Lung (tissue), 12 donors: ENCODE data around the gene NTSR2. TPM values are rescaled to one million over a fixed set of nuclear protein-coding genes. Genes with fewer than 3 reads are reported as not detected.

Experiments used
- ATAC-seq: fragments of 200-7000 bp; cut with Tn5 transposase; one replicate; pipeline ENCODE4 v1.9.1; 2020; ENCODE audit warnings: moderate number of reproducible peaks; ENCODE audit not compliant: insufficient read depth, low FRiP score
- DNase-seq, 3 donors: peaks; one replicate each; pipeline ENCODE4 v3.0.0-alpha.2; 2013 to 2017
- H3K27ac ChIP-seq, 2 donors: one replicate each; pipeline ENCODE4 v1.5.1; 2013; ENCODE audit warnings: mild to moderate bottlenecking in 2 of 2, moderate library complexity in 2 of 2, control low read depth in 1 of 2, inconsistent platforms in 1 of 2, low read depth in 1 of 2, low read length in 1 of 2
- H3K27me3 ChIP-seq, 3 donors: one replicate each; pipeline ENCODE4 v1.5.1; 2013; ENCODE audit warnings: low read length in 2 of 3; ENCODE audit not compliant: control insufficient read depth in 3 of 3, insufficient read depth in 3 of 3
- H3K36me3 ChIP-seq, 4 donors: one replicate each; pipeline ENCODE4 v1.5.1; 2013; ENCODE audit warnings: low read length in 4 of 4, mild to moderate bottlenecking in 1 of 4, moderate library complexity in 1 of 4; ENCODE audit not compliant: control insufficient read depth in 4 of 4, insufficient read depth in 4 of 4
- H3K4me1 ChIP-seq, 5 donors: one replicate each; pipeline ENCODE4 v1.5.1; 2013; ENCODE audit warnings: low read length in 5 of 5, mild to moderate bottlenecking in 2 of 5, moderate library complexity in 1 of 5; ENCODE audit not compliant: control insufficient read depth in 5 of 5, insufficient read depth in 5 of 5
- H3K4me3 ChIP-seq: one replicate; pipeline ENCODE4 v1.5.1; 2013; ENCODE audit warnings: mild to moderate bottlenecking, control low read depth, moderate library complexity
- H3K9ac ChIP-seq, 2 donors: one replicate each; pipeline ENCODE4 v1.5.1; 2013; ENCODE audit warnings: low read length in 2 of 2, control low read depth in 1 of 2; ENCODE audit not compliant: insufficient read depth in 1 of 2
- H3K9me3 ChIP-seq, 4 donors: one replicate each; pipeline ENCODE4 v1.5.1; 2013; ENCODE audit warnings: low read length in 3 of 4, mild to moderate bottlenecking in 1 of 4, moderate library complexity in 1 of 4; ENCODE audit not compliant: control insufficient read depth in 4 of 4, insufficient read depth in 3 of 4
- WGBS, 2 donors: extraction: QIAGEN DNeasy Blood & Tissue Kit; methylation state at CpG; one replicate each; pipeline ENCODE4 v1.1.7; 2013; 5-methylcytosine and 5-hydroxymethylcytosine counted together
- polyA plus RNA-seq, 2 donors: library from polyadenylated mRNA; stranded (reverse); fragments of 200-250 nt; gene quantifications; one replicate each; pipeline ENCODE4 v1.2.1, GENCODE V29; 2013
- total RNA-seq, 2 donors: library from RNA; depleted of rRNA in 1 of 2; stranded (reverse); fragments of >200 nt in 1 of 2; gene quantifications; one replicate each; pipeline ENCODE4 v1.2.1, GENCODE V29; 2014 to 2021
- TF ChIP-seq, protein P1 (sequence below): IDR thresholded peaks from 2 replicates; pipeline ENCODE4 v1.5.1; 2012; ENCODE audit warnings: mild to moderate bottlenecking; ENCODE audit errors: control extremely low read depth, extremely low read depth
- donor health status: control.
- donor health status: control.
- donor health status: Bipolar disorder and iron deficiency.
- donor health status: healthy.
- donor health status: DM: yes; HTN: yes; CAD: no.

Gene NTSR2
- total and polyA plus RNA-seq, 4 donors = not detected

GRCh38 chr2:11672407-11672806 lies 2.4 kb upstream of the NTSR2 start:
- H3K9me3 ChIP-seq = peaks cover 0 to 11% (median 0%) of the 10 kb centered on the region in 4 donors
- TF ChIP-seq, protein P1, sequence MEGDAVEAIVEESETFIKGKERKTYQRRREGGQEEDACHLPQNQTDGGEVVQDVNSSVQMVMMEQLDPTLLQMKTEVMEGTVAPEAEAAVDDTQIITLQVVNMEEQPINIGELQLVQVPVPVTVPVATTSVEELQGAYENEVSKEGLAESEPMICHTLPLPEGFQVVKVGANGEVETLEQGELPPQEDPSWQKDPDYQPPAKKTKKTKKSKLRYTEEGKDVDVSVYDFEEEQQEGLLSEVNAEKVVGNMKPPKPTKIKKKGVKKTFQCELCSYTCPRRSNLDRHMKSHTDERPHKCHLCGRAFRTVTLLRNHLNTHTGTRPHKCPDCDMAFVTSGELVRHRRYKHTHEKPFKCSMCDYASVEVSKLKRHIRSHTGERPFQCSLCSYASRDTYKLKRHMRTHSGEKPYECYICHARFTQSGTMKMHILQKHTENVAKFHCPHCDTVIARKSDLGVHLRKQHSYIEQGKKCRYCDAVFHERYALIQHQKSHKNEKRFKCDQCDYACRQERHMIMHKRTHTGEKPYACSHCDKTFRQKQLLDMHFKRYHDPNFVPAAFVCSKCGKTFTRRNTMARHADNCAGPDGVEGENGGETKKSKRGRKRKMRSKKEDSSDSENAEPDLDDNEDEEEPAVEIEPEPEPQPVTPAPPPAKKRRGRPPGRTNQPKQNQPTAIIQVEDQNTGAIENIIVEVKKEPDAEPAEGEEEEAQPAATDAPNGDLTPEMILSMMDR = no peak
- H3K27ac ChIP-seq = no peak overlapping the region
- ATAC-seq = no peak
- peaks cover 0 to 7% (median 3%) of the 10 kb centered on the region in 5 donors for H3K4me1 ChIP-seq
- DNase-seq = no peak
- peaks cover 4 to 27% (median 22%) of the 10 kb centered on the region in 3 donors for H3K27me3 ChIP-seq
- H3K4me3 ChIP-seq = no peak overlapping the region
- no peak overlapping the region for H3K9ac ChIP-seq
- H3K36me3 ChIP-seq = no peaks in the 10 kb centered on the region
- WGBS, 2 donors = 46 to 54% methylated on average over 3 of the region's 3 CpGs

DNA sequence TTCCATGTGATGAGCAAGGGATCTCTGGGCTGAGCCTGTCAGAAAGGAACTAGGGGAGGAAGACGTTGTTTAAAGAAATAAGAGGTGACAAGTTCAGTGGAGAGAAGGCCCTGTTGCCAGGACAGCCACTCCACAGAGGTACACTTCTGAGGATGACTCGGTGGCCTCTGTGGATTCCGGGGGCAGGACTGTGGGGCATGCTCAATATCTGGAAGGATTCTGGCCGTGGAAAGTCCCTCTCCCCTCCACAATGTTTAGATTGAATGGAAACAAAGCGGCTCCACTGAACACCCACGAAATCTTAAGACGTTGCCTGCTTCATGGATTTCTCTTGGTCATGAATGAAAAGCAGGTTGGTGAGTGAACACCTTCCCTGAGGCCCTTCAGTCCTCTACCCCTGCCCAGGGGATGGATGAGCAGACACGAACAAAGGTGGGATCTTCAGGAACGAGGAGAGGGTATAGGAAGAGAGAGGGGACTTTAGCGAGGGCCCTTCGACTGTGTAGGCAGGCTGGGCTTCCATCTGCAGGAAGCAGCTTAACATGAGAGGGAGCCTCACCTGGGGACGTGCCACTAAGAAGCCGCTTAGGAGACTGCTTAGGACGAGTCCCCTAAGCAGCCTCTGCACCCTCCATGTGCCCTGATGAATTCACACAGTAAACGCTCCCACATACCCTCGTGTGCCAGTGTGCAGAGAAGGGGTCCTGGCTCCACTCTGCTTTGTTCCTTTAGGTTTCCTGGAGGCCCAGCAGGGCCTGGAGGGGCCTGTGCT lies 1.9 kb downstream of the NTSR2 start:
- DNase-seq = no peak
- Histone ChIP-seq H3K27me3 (peaks cover 0 to 7% (median 3%) of the 10 kb centered on the region in 3 donors), H3K4me1 (peaks cover 0 to 7% (median 3%) of the 10 kb centered on the region in 5 donors), H3K9me3 (peaks cover 0 to 4% (median 0%) of the 10 kb centered on the region in 4 donors), H3K9ac (no peak overlapping the region), H3K27ac (no peak overlapping the region), H3K36me3 (no peaks in the 10 kb centered on the region), H3K4me3 (no peak overlapping the region)
- no peak for ATAC-seq
- TF ChIP-seq, protein P1 = no peak
- WGBS, 2 donors = 70 to 78% methylated on average over 16 of the region's 16 CpGs

GRCh38 chr2:11667194-11667593 lies 2.8 kb downstream of the NTSR2 start:
- H3K36me3 ChIP-seq = no peaks in the 10 kb centered on the region
- no peak overlapping the region for H3K4me3 ChIP-seq
- no peak for ATAC-seq
- DNase-seq = no peak
- 64 to 66% methylated on average over 3 of the region's 3 CpGs for WGBS, 2 donors
- peaks cover 0 to 7% (median 3%) of the 10 kb centered on the region in 5 donors for H3K4me1 ChIP-seq
- no peak overlapping the region for H3K27ac ChIP-seq
- peaks cover 0 to 7% (median 3%) of the 10 kb centered on the region in 3 donors for H3K27me3 ChIP-seq
- TF ChIP-seq, protein P1 = no peak
- no peak overlapping the region for H3K9ac ChIP-seq
- peaks cover 0 to 5% (median 0%) of the 10 kb centered on the region in 4 donors for H3K9me3 ChIP-seq
